Activated B cell treated with CpG ODN at 0.5 μM for 24 hours (primary cell): ENCODE results near the gene CAMTA1. TPM values are rescaled to one million over a fixed set of nuclear protein-coding genes. Genes with fewer than 3 reads are reported as not detected.

Experiments
- ATAC-seq: fragments of 200-7000 bp; cut with Tn5 transposase; one replicate; pipeline ENCODE4 v1.10.0; 2021; ENCODE audit warnings: low read depth, mild to moderate bottlenecking, moderate library complexity
- CTCF ChIA-PET: fragments of 350-600 bp; sonication (Branson Sonifier 250); formaldehyde crosslinking; loops from one replicate; lab custom pipeline; 2021; ENCODE audit warnings: antibody characterized with exemption; lab: Charles Lee
- POLR2A ChIA-PET: fragments of 350-600 bp; sonication (Branson Sonifier 250); formaldehyde crosslinking; loops from one replicate; lab custom pipeline; 2021; ENCODE audit warnings: antibody characterized with exemption; lab: Charles Lee
- DNase-seq: peaks from one replicate; pipeline ENCODE4 v3.0.0; 2022
- H3K27ac Mint-ChIP-seq: one replicate; pipeline ENCODE4 v1.8.0; 2020; ENCODE audit warnings: mixed read lengths
- H3K27me3 Mint-ChIP-seq: one replicate; pipeline ENCODE4 v1.8.0; 2021; ENCODE audit warnings: mixed read lengths
- H3K36me3 Mint-ChIP-seq: one replicate; pipeline ENCODE4 v1.8.0; 2021; ENCODE audit warnings: low read depth, mixed read lengths
- H3K4me1 Mint-ChIP-seq: one replicate; pipeline ENCODE4 v1.8.0; 2021; ENCODE audit warnings: mixed read lengths
- H3K4me3 Mint-ChIP-seq: one replicate; pipeline ENCODE4 v1.8.0; 2020; ENCODE audit warnings: mild to moderate bottlenecking, mixed read lengths
- H3K9me3 Mint-ChIP-seq: one replicate; pipeline ENCODE4 v1.8.0; 2020; ENCODE audit warnings: mixed read lengths
- CTCF ChIP-seq: fragments of 200-600 bp; IDR thresholded peaks from one replicate; pipeline ENCODE4 v1.8.0; 2022; ENCODE audit warnings: antibody characterized with exemption, mild to moderate bottlenecking
- intact Hi-C: fragments of 100-400 bp; cut with micrococcal nuclease; formaldehyde crosslinking; loops from one replicate; pipeline ENCODE4 v1.15.1; 2024
- total RNA-seq: library from RNA; stranded (reverse); gene quantifications from 2 replicates; pipeline ENCODE4 v1.2.3, GENCODE V29; 2022

Gene CAMTA1
- total RNA-seq, 1 donor from 2014 or later = 49.8 TPM

- CTCF ChIA-PET = no interaction called here
- TF ChIP-seq CTCF = no peak
- POLR2A ChIA-PET = no interaction called here
- Mint-ChIP-seq H3K36me3 (no peaks in the 10 kb centered on the region), H3K27ac (no peak overlapping the region), H3K9me3 (no peaks in the 10 kb centered on the region), H3K4me1 (no peaks in the 10 kb centered on the region), H3K4me3 (no peak overlapping the region), H3K27me3 (peaks cover 4% of the 10 kb centered on the region)
- ATAC-seq = no peak
- intact Hi-C loops = no loop called here
- no peak for DNase-seq
Measured at GRCh38 chr1:7050751-7051665, 265.8 kb downstream of the CAMTA1 start.

GRCh38 chr1:7052701-7053100, 267.4 kb downstream of the CAMTA1 start:
- Mint-ChIP-seq H3K4me1 (no peaks in the 10 kb centered on the region), H3K27me3 (peaks cover 4% of the 10 kb centered on the region), H3K9me3 (no peaks in the 10 kb centered on the region), H3K27ac (no peak overlapping the region), H3K4me3 (no peak overlapping the region), H3K36me3 (no peaks in the 10 kb centered on the region)
- TF ChIP-seq CTCF = no peak
- DNase-seq = no peak
- intact Hi-C loops = no loop called here
- ATAC-seq = no peak
- ChIA-PET POLR2A (no interaction called here), CTCF (no interaction called here)

- no peaks in the 10 kb centered on the region for H3K4me1 Mint-ChIP-seq
- DNase-seq (no peak), ATAC-seq (no peak)
- no peaks in the 10 kb centered on the region for H3K9me3 Mint-ChIP-seq
- intact Hi-C loops = no loop called here
- POLR2A ChIA-PET = no interaction called here
- H3K27ac Mint-ChIP-seq = no peak overlapping the region
- no peaks in the 10 kb centered on the region for H3K36me3 Mint-ChIP-seq
- H3K27me3 Mint-ChIP-seq = peaks cover 5% of the 10 kb centered on the region
- no peak overlapping the region for H3K4me3 Mint-ChIP-seq
- CTCF ChIA-PET = no interaction called here
- no peak for TF ChIP-seq CTCF
Measured at GRCh38 chr1:7060745-7061144, 275.5 kb downstream of the CAMTA1 start.

GRCh38 chr1:7062346-7063061, 277.2 kb downstream of the CAMTA1 start:
- intact Hi-C loops = no loop called here
- POLR2A ChIA-PET = no interaction called here
- no peaks in the 10 kb centered on the region for H3K36me3 Mint-ChIP-seq
- no peaks in the 10 kb centered on the region for H3K4me1 Mint-ChIP-seq
- CTCF ChIA-PET = no interaction called here
- DNase-seq (no peak), ATAC-seq (no peak)
- peaks cover 9% of the 10 kb centered on the region for H3K27me3 Mint-ChIP-seq
- H3K4me3 Mint-ChIP-seq = no peak overlapping the region
- H3K27ac Mint-ChIP-seq = no peak overlapping the region
- no peak for TF ChIP-seq CTCF
- no peaks in the 10 kb centered on the region for H3K9me3 Mint-ChIP-seq

GRCh38 chr1:7063981-7064380, 278.7 kb downstream of the CAMTA1 start:
- intact Hi-C loops = no loop called here
- Mint-ChIP-seq H3K9me3 (no peaks in the 10 kb centered on the region), H3K27me3 (peaks cover 9% of the 10 kb centered on the region), H3K4me1 (no peaks in the 10 kb centered on the region), H3K27ac (no peak overlapping the region), H3K36me3 (no peaks in the 10 kb centered on the region), H3K4me3 (no peak overlapping the region)
- POLR2A ChIA-PET = no interaction called here
- DNase-seq = no peak
- CTCF ChIA-PET = no interaction called here
- TF ChIP-seq CTCF = no peak
- no peak for ATAC-seq
